OCI-M1 (cell line): Measurements from ENCODE around the gene SIPA1L3.

Source experiments
- DNase-seq: peaks from one replicate; lab custom pipeline; 2025; lab: John Stamatoyannopoulos, UW

Gene SIPA1L3

GRCh38 chr19:38239816-38240215 lies 332.8 kb downstream of the SIPA1L3 start:
- DNase-seq: no peak

DNA sequence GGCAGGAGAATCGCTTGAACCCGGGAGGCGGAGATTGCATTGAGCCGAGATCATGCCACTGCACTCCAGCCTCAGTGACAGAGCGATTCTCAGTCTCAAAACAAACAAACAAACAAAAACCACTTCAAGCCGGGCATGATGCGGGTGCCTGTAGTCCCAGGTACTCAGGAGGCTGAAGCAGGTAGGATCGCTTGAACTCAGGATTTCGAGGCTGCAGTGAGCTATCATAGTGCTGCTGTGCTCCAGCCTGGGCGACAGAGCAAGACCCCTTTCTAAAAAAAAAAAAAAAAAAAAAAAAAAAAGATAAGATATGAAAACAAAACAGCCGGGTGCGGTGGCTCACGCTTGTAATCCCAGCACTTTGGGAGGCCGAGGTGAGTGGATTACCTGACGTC lies 336.3 kb downstream of the SIPA1L3 start:
- no peak for DNase-seq

GRCh38 chr19:38245826-38246498 lies 339.0 kb downstream of the SIPA1L3 start:
- no peak for DNase-seq

GRCh38 chr19:38247126-38247525 lies 340.1 kb downstream of the SIPA1L3 start:
- DNase-seq: no peak

DNA sequence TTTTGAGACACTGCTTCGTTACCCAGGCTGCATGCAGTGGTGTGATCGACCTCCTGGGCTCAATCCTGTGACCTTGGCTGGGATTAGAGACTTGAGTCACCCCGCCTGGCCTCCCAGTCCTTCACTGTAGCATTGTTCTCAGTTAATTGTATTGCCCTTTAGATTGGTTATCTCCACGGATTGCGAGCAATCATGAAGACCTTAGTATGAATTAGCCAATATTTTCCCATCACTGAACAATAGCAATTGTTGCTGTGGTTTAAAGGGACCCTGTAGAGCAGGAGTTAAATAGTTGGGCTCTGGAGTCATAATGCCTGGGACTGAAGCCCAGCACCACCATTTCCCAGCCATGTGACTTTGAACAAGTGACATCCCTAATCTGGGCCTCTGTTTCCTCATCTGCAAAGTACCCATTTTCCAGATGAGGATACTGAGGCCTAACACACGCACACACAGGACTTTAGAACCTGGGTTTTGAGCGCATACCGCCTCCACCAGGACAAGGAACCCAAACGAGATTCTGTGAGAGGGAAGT lies 340.8 kb downstream of the SIPA1L3 start:
- DNase-seq: no peak

GRCh38 chr19:38248421-38248820 lies 341.4 kb downstream of the SIPA1L3 start:
- DNase-seq: no peak

DNA sequence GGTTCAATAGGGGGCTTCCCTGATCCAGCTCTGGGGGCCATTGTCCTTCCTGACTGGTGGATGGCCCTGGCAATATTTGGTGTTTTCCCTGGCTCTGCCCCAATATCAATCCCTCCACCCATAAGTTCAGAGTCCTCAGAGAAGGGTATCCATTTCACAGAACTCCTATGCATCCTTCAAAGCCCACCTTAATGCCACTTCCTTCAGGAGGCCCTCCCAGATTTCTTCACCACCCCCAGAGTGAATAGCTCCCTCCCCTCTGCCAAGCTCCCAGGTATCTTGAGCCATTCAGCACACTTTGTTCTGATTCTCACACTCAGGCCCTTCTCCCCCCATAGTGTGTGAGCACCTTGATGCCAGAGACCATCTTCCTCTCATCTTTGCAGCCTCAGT lies 343.4 kb downstream of the SIPA1L3 start:
- DNase-seq: no peak

GRCh38 chr19:38250821-38251563 lies 344.0 kb downstream of the SIPA1L3 start:
- DNase-seq: no peak

- DNase-seq: no peak
These were observed 344.6 kb downstream of the SIPA1L3 start for GRCh38 chr19:38251564-38252051.

DNA sequence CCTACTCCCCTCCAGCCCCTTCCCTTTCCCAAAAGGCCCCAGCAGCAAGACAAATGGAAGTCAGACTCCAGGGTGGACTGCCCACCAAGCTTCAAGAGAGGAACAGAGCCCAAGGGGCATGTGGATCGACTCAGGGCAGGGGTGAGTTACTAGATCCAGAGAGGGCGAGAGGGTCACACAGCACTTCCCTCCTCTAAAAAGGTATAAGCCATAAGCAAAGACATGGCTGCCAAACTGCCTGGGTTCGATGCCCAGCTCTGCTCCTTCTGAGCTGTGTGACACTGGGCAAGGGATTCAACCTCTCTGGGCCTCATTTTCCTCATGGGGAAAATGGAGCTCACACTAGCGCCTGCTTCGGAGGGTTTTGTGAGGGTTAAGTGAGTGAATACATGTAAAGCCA lies 345.4 kb downstream of the SIPA1L3 start:
- no peak for DNase-seq

- DNase-seq: no peak
These were observed 346.1 kb downstream of the SIPA1L3 start for GRCh38 chr19:38252941-38253691.

GRCh38 chr19:38253788-38254187 lies 346.8 kb downstream of the SIPA1L3 start:
- DNase-seq: no peak

- peak; percentile 46 for DNase-seq
These were observed 348.5 kb downstream of the SIPA1L3 start for GRCh38 chr19:38255383-38256014.
